GM23248 (cell line): ENCODE data around the gene C11orf16.

ENCODE experiments used
- EZH2 ChIP-seq: fragments of 200-600 bp; sonication (generic); IDR thresholded peaks from 2 replicates; pipeline ENCODE4 v1.6.1; 2018; ENCODE audit warnings: antibody characterized with exemption, mild to moderate bottlenecking; ENCODE audit not compliant: insufficient read depth, poor library complexity, severe bottlenecking
- EZH2phosphoT487 ChIP-seq: fragments of 200-600 bp; sonication (generic); IDR thresholded peaks from 2 replicates; pipeline ENCODE4 v1.6.1; 2018; ENCODE audit warnings: antibody characterized with exemption, moderate library complexity, mild to moderate bottlenecking, low read depth; ENCODE audit not compliant: insufficient read depth

DNA sequence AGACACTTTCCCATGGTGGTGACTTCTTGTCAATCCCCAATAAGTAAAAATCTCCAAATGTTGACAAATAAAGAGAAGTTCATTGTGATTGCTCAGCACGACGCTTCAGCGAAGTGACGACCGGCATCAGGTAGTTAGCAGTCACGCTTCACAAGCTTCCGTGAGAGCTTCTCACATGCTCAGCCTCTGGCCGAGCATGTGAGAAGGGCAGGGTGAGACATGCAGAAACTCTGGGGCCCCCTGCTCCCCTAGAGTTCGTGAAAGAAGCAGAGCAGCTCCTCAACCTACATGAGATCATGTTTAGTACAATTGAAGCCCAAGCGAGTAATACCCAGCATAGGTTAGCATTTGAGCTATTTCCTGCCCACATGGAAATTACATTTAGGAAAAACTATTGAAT lies 4.4 kb upstream of the C11orf16 start:
- no peak for TF ChIP-seq EZH2phosphoT487
- no peak for TF ChIP-seq EZH2
